RCC 7860 (cell line): ENCODE measurements around the gene TRIO.

Source experiments
- DNase-seq: peaks from one replicate; pipeline ENCODE4 v3.0.0-alpha.2; 2015; ENCODE audit warnings: low spot score
- FAIRE-seq: peaks from 2 replicates; lab custom pipeline; 2012; peaks lifted over from hg19 to GRCh38; lab: Jason Lieb, UNC

Gene TRIO

DNA sequence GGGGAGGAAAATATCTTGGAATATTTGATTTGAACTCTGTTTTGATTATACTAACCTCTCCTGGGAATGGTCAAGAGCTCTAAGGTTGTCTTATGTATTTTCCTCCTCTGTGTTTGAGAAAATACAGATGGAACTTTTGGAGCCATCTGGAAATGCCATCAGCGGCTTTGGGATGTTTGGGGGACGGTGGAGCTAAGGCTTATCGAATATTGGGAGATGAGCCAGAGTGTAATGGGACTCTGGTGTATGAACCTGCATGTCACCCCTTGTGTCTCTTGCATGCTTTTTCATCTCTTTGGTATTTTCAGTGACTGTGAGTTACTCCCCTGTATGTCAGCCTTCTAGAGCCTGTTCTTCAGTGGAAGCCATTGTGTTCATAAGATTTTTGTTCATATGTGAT is 258.5 kb downstream of the TRIO start:
- no peak for DNase-seq

DNA sequence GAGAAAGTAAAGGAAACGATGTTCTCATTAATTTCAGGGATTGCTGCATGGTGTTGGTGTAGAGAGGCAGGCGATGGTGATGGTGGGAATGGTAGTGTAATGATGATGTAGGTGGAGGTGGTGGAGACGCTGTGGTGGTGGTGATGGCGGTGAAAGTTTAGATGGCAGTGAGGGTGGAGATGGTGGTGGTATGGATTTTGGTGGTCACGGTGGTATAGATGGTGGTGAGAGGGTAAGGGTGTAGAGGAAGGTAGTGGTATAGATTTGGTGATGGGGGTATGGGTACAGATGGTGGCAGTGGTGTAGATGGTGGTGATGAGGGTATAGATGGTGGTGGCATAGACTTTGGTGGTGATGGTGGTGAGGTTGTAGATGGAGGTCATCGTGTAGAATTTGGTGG is 259.3 kb downstream of the TRIO start:
- no peak for FAIRE-seq

More for the DNA sequence above, 258.5 kb downstream of the TRIO start:
- FAIRE-seq: no peak

DNA sequence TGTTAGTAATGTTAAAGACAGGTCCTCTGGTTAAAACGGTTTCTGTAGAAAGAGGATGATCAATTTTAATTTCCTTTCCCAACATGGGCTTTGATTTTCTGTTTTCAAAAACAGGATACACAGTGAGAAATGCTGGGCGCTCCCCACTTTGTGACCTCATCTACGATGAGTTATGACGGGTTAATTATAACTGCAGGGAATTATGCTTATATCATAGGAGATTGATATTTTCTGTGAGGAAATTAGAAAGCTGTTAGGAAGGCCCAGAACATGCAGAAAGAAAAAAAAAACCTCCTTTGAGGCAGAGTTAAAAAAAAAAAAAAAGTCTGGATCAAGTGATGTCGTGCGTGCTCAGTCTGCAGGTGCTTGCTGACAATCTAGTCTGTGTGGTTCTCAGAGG is 261.6 kb downstream of the TRIO start:
- no peak for DNase-seq
- no peak for FAIRE-seq

More for the DNA sequence above, 259.3 kb downstream of the TRIO start:
- no peak for DNase-seq

DNA sequence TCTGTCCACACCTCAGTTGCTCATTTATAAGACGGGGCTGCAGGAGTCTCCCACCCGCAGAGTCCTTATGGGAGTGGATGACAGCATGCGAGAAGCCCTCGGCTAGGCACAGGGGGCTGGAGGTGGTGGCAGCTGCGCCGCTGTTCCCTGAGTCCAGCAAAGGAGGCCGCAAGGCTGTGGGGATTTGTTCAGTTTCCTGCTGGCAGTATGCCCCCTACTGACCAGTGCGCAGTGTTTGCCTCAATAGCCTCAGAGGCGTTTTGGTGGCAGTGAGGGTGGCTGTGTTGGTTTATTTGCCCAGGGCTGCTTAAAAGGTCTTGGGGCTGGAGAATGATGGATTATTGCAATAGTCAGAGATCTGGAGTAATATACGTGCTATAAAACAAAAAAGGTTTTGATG is 262.1 kb downstream of the TRIO start:
- no peak for DNase-seq

DNA sequence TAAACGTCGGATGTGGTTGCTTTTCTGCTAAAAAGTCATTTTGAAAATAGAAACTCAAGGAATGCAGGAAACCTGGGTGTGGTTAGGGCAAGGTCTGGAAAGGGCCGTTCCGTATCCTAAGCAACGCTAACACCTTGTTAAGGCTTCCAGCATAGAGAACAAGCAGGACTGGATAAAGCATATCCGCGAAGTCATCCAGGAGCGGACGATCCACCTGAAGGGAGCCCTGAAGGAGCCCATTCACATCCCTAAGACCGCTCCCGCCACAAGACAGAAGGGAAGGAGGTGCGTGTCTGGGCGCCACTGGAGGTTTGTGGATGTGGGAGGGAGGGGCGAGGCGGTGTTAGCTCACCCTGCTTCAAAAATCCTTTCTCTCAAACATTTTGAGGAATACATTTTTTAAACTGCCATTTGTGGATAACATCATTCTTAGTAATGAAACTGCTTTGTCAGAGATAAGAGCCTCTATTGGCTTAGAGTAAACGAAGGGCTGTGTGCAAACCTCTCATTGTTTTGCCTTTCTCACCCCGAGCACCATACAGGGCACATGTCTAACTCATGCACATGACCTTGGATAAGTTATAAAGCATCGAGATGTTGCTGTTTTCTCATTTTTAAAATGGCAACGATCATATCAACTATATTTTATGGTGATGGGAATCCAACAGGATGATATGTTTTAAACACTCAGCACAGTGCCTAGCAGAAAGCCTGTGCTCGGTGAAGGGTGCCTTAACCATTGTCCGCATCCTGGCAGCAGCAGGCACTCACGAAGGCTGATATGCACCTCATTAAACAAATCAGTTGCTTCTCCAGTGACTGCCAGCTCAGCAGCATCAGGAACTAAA is 262.8 kb downstream of the TRIO start:
- no peak for DNase-seq
- FAIRE-seq: no peak

More for the DNA sequence above, 262.1 kb downstream of the TRIO start:
- FAIRE-seq: no peak

DNA sequence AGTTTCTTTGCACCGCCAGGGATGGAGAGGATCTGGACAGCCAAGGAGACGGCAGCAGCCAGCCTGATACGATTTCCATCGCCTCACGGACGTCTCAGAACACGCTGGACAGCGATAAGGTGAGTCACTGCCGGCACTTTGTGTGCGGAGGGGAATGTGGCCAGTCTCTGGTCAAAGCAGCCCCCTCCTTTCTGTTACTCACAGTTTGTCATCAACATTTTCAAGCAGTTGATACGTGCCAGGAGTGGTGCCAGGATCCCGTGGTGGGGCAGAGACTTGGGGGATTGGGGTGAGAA is 263.4 kb downstream of the TRIO start:
- FAIRE-seq: peak; percentile 99
- DNase-seq: peak; percentile 99

DNA sequence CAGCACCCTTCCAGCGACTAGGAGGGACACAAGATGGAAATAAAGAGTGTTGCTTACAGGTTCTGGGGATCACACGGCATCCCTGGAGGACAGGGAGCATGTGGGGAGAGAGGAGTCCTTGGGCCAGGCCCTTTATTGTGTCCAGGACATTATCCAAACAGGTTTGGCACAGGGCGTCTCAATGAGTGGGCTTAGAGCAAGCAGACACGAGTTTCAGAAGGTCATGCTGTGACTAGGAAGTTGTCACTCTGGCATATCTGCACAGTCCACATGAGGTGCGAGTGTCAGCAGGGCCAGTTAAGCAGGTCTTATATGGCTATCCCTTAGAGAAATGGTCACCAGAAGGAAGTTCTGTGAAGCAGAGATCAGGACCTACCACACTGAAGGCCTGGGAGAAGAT is 263.9 kb downstream of the TRIO start:
- no peak for FAIRE-seq
- no peak for DNase-seq

DNA sequence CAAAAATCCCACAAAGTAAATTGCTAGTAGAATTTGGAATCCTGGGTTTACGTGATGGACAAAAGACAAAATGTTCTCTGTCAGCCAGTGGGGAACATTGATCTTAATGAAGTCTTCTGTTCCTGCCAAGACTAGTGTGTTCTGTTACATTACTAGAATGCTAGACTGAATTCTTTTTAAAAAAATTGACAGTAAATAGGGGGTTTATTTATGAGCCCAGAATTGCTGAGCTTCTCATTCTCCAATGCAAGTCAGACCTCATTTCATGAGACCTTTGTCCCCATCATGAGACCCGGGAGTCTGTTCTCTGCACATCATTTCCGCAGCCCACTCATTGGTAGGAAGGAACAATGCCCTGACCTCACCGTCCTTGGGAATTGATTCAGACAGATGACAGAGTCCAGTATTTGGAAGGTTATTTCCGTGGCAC is 264.6 kb downstream of the TRIO start:
- DNase-seq (no peak), FAIRE-seq (no peak)

DNA sequence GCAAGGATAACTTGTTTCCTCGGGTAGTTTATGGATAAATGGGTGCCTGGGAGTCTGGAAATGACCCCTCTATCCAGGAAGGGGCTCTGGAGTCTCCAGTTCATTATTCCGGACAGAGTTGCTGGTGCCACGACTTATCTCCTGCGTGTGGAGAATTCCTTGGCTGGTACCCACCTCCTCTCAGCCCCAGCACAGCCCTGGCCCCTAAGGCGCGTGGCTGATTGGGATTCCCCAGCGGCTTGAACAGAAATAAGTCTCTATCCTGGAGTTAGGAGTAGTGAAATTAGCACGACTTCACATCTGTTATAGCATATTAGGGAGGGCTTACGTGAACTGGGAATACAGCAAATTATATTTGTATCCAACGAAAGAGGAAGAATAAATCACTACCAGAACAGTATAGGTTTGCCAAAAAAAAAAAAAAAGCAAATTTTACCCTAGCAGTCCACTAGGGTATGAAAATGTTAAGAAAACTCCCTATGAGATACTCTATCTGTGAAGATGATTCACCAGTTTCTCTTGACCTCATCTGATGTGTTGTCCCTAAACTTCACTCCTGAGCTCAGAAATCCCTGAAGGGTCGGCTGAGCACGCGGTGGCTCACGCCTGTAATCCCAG is 265.9 kb downstream of the TRIO start:
- peak; percentile 63 for FAIRE-seq

DNA sequence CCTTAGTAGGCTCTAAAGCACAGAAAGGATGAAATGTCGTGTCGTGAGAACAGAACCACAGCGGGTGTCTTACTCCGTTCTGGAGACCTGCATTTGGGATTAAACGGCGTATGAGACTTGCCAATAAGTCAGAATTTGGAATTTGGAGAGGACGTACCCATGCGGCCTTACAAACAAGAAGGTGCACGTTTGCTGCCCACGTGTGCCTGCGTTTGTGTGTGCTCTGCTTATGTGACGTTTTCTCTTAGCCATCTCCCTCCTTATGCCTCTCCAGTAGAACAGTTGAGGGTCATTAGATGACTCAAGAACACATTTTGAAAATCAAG is 266.9 kb downstream of the TRIO start:
- FAIRE-seq: no peak

More for the DNA sequence above, 265.9 kb downstream of the TRIO start:
- peak; percentile 58 for DNase-seq

DNA sequence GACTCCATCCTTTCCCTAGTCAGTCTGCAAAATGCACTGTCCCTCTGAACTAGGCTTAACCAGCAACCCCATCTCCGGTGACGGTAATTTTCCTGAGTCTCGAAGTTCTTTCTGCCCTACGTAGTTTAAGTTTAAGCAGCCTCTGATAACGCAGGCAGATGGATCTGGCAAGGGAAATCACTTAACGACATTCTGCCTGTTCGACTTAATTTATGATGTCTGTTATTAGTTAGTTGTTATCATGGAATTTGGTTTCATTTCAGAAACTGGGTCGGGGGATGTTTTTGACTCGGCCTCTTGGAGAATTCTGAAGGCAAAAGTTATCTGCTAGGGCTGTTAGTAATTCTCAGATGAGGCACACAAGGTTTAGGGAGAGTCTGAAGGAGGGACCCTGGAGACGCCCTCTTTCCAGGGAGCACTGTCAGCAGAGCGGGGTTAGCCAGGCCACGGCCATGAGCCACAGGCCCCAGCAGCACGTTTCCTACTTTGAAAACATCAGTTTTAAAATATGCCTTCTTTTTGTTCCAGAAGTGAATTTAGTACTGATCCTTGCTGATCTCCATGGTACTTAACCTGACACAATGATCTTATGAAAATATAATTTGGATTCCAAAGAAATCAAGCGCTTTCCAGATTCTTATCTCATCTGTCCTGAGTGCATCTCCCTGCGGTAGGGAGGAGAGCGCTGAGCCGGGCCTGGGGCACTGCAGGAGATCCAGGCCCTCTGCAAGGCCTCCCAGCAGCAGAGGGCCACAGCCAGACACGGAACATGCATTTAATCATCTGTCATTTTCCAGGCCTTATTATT is 267.5 kb downstream of the TRIO start:
- FAIRE-seq: no peak

More for the DNA sequence above, 266.9 kb downstream of the TRIO start:
- DNase-seq: no peak

DNA sequence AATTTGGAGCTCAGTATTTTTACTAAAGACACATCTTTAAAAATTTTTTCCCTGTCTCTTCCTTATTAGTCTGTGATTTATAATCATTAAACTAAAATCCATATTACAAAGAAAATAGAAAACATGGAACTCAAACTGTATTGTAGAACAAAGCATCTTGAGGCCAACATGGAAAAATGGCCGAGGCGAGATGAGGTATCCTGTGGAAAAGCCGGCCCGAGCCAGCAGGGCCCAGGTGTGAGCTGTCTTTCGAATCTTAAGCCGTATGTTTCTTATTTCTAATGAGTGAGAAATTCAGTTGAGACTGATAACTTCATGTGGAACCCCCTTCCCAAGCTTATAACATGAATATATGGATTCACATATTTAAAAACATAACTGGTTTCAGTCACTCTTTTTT is 268.1 kb downstream of the TRIO start:
- DNase-seq: no peak
- no peak for FAIRE-seq

More for the DNA sequence above, 267.5 kb downstream of the TRIO start:
- DNase-seq: no peak

DNA sequence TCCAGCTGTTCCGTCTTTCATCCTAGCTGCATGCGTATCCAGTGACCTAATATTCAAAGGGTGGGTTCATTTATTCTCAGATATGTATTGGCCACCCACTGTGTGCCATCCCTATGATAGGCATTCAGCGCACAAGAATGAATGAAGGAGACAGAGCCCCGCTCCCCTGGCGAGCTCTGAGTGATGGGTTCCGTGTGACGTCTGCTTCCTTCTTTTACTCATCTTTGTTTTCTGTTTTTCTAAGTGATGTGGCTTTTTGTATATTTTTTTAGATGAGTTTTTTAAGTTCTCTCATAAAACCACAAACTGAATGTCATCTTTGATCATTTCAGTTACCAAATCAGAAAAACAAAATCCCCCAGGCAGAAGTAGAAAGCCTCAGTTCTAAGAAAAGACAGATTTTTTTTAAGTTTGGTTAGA is 270.2 kb downstream of the TRIO start:
- no peak for DNase-seq
- no peak for FAIRE-seq

DNA sequence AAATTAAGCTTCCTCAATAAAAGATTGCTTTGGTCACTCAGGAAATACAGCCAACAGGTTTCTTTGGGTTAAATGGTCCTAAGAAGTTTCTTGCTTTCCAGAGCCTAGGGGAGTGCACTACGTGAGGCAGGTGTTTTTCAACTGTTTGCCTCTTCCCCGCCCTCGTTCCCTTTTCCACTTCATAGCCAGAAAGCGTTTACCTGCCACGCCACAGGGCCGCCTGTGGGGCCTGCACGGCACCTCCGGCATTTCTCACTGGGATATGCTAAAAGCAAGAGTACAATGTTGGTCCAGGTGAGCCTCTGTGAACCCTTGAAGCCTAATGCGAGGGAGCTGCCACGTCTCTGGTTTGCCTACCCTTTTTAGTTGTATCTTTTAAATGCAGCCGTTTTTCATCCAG is 270.9 kb downstream of the TRIO start:
- DNase-seq (no peak), FAIRE-seq (no peak)

DNA sequence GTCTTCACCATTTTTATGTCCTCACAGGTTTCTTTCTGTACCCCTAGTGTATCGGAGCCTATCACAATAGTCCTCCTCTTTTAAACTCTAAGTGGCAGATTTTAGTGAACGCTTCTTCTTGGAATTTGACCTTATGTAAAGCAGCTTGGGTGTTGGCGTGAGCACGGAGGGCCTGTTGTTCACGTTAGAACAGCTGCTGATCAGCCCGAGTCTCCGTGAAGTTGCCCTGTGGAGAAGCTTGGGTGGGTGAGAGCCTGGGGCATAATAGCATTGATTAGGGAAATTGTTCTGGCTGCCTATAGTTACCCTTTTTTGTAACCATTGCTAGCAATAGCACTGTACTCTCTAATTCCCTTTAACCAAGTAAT is 271.5 kb downstream of the TRIO start:
- DNase-seq (no peak), FAIRE-seq (no peak)

DNA sequence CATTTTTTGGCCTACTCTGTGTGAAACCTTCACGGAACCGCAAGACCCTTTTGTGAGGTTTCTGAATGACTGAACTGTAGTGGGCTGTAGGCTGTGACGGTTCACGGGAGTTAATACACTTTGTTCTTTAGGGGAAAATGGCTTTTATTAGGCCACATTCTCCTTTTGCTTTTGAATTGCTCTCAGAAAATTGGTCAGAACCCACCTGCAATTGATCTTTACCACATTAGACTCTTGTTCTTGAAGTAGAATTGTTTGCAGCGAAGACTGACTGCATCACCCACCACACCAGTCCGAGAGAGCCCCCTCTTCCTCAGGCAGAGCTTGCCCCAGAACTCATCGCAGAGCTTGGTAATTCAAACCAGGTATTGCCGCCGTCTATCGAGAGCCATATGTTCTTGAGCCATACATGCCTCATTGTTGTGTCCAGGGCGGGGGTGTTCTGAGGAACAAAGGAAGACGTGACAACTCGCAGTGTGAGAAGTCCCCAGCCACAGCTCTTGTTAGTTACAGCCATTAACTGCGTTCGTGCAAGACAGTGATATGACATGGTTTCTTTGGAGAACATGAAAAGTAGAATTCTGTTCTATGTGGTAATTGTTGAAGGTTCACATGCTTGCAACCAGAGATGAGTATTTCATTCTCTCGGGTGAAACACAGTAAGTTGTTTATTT is 272.0 kb downstream of the TRIO start:
- FAIRE-seq (no peak), DNase-seq (no peak)

DNA sequence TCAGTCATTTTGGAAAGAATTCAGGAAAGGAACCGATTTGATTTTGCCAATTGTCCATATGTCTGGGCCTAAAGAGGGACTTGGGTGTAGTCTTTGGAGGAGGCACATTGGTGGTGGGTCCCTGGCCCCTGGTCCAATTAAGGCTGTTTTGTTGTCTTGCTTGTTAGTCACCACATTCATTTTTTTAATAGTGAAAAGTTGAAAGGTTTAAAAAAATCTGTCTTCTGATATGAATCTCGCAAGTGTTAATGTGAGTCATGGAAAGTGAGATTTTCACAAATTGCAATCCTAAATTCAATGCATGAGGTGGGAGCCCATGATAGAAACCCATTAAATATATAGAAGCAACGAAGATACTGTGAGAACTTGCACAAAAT is 272.5 kb downstream of the TRIO start:
- FAIRE-seq (no peak), DNase-seq (no peak)

DNA sequence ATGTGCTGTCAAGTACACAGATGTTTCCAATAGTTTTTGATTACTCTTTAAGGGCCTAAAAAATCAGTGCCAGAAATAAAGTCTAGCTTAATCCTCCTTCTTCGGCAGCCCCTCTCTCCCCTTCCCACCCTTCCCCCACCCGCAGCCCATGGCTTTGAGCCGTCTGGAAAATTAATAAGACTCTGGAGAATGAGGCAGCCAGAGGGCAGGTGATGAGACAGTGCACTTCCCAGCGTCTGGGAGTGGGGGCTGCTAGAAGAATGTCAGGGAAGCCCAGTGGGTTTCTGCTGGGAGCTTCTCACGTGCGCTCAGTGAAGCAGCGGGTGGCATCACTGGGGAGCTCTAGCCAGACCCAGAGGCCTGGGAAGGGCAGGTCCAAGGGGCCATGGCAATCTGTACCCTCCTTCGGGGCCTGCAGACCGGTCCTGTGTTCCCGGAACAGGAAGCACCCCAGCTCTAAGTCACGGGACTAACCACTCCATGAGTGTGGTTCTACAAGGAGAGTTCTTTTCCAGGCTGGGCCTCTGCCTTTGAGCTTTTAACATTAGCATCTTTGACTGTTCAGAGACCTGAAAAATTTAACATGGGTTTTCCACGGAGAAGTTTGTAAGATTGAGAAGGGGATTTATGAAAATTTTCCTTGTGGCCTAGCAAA is 273.6 kb downstream of the TRIO start:
- DNase-seq: no peak
- no peak for FAIRE-seq

DNA sequence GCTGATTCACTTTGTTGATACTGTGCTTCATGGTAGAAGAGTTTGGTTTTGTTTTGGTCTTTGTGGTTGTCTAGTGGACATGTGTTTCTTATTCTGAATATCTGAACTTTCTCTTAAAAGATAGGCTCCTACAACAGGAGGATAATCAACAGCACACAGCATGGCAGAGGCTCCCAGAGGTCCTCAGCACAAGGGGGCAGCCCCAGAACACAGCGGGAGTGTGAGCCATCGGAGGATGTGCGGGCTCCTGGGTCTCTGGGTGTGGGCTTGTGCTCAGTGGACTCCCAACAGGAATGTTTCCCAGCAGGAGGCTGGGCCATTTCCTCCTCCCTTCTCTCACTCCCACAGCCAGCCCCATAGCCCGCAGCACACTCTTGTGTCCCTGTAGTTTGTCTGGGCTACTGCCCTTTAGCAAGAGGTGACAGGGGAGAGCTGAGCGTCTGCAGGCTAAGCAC is 274.2 kb downstream of the TRIO start:
- FAIRE-seq: peak; percentile 4
- DNase-seq: peak; percentile 46
